Nephron progenitor cell (in vitro differentiated cells): Measurements from ENCODE around the gene SLC2A14.
A peak's percentile ranks its signal among the peaks of the same experiment; 100 is the strongest.
"Not testable (repeated sequence)": the region's sequence is repeated elsewhere in the genome, so short reads cannot be mapped to it uniquely, and the experiment has no call there.

Source experiments
- DNase-seq: peaks from one replicate; pipeline ENCODE4 v3.0.0; 2021
- H3K27ac Mint-ChIP-seq: 2 replicates; pipeline ENCODE4 v1.8.0; 2021; ENCODE audit warnings: mild to moderate bottlenecking, moderate library complexity, mixed read lengths
- H3K27me3 Mint-ChIP-seq: 2 replicates; pipeline ENCODE4 v1.8.0; 2021; ENCODE audit warnings: mild to moderate bottlenecking, low read depth, mixed read lengths; ENCODE audit not compliant: poor library complexity
- H3K36me3 Mint-ChIP-seq: 2 replicates; pipeline ENCODE4 v1.8.0; 2021; ENCODE audit warnings: low read depth, mixed read lengths
- H3K4me1 Mint-ChIP-seq: 2 replicates; pipeline ENCODE4 v1.8.0; 2021; ENCODE audit warnings: mixed read lengths
- H3K4me3 Mint-ChIP-seq: 2 replicates; pipeline ENCODE4 v1.8.0; 2021; ENCODE audit warnings: mild to moderate bottlenecking, moderate library complexity, mixed read lengths
- H3K9me3 Mint-ChIP-seq: 2 replicates; pipeline ENCODE4 v1.8.0; 2021; ENCODE audit warnings: mild to moderate bottlenecking, moderate library complexity, mixed read lengths
- CTCF ChIP-seq: fragments of 200-600 bp; sonication (generic); IDR thresholded peaks from 2 replicates; pipeline ENCODE4 v1.5.0; 2021; ENCODE audit warnings: antibody characterized with exemption

The SLC2A14 gene

GRCh38 chr12:7907009-7907408, 34.3 kb upstream of the SLC2A14 start:
- Mint-ChIP-seq H3K36me3 (no peaks in the 10 kb centered on the region), H3K27ac (peak overlapping the region; percentile 21), H3K9me3 (no peaks in the 10 kb centered on the region), H3K4me1 (peaks cover 31% of the 10 kb centered on the region), H3K27me3 (no peaks in the 10 kb centered on the region), H3K4me3 (no peak overlapping the region)
- peak; percentile 31 for DNase-seq
- TF ChIP-seq CTCF = no peak

DNA sequence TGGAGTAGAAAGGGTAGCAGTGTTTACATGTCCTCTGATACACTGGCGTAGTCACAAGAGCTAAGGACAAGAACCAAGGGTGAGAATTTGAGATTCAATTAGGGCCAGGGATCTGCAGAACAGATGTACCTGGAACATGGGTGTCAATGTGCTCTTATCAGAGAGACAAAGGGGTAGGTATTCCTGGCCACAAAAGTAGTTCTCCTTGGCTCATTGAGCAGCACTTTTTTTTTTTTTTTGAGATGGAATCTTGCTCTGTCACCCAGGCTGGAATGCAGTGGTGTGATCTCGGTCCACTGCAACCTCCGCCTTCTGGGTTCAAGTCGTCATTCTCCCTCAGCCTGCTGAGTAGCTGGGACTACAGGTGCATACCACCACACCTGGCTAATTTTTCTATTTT, 33.6 kb upstream of the SLC2A14 start:
- peaks cover 31% of the 10 kb centered on the region for H3K4me1 Mint-ChIP-seq
- not testable (repeated sequence) for DNase-seq, H3K36me3 Mint-ChIP-seq, H3K27me3 Mint-ChIP-seq, H3K9me3 Mint-ChIP-seq
- H3K27ac Mint-ChIP-seq = peak overlapping the region; percentile 36
- H3K4me3 Mint-ChIP-seq = peak overlapping the region; percentile 10

DNA sequence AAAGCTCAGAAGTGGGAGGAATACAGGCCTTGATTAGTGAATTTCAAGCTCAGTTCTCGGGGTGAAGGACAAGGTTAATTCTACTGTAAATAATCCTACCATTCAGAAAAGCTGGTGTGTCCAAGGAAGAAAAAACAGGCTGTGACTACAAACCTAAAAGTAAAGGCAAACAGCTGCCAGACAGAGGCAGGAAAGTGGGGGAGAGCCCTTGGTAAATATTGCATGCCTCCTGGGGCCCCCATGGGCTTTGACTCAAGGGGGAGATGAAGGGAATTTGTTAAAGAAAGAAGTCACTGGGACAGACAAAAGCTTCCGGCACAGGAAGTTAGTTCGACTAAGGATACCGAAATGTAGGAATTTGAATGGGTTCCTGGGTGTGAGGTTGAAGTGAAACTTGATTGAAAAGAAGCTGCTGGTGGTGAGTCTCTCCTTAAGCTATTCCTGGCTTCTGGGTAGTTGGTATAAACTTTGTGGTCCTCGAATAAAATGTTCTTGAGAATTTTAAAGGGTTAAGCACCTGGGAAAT, 32.9 kb upstream of the SLC2A14 start:
- not testable (repeated sequence) for H3K9me3 Mint-ChIP-seq, H3K27me3 Mint-ChIP-seq, H3K36me3 Mint-ChIP-seq, DNase-seq
- peak overlapping the region; percentile 36 for H3K4me3 Mint-ChIP-seq
- peak overlapping the region; percentile 93 for H3K27ac Mint-ChIP-seq
- H3K4me1 Mint-ChIP-seq = peaks cover 36% of the 10 kb centered on the region

- Mint-ChIP-seq H3K4me1 (peaks cover 37% of the 10 kb centered on the region), H3K27me3 (no peaks in the 10 kb centered on the region), H3K36me3 (no peaks in the 10 kb centered on the region), H3K9me3 (no peaks in the 10 kb centered on the region), H3K4me3 (peak overlapping the region; percentile 30), H3K27ac (peak overlapping the region; percentile 93)
- TF ChIP-seq CTCF = no peak
- DNase-seq = no peak
Observed at GRCh38 chr12:7905071-7905470, 32.4 kb upstream of the SLC2A14 start.

DNA sequence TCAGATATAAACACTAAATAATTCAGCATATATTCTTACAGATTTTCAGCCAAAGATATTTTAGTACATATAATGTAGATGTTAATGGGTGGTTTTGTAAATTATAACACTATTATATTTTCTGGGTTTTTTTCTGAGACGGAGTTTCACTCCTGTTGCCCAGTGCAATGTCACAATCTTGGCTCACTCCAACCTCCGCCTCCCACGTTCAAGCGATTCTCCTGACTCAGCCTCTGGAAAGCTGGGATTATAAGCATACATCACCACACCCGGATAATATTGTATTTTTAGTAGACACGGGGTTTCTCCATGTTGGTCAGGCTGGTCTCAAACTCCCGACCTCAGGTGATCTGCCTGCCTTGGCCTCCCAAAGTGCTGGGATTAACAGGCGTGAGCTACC, 29.7 kb upstream of the SLC2A14 start:
- not testable (repeated sequence) for H3K27me3 Mint-ChIP-seq, H3K36me3 Mint-ChIP-seq, H3K27ac Mint-ChIP-seq, H3K4me3 Mint-ChIP-seq, H3K9me3 Mint-ChIP-seq, DNase-seq
- peaks cover 32% of the 10 kb centered on the region for H3K4me1 Mint-ChIP-seq

DNA sequence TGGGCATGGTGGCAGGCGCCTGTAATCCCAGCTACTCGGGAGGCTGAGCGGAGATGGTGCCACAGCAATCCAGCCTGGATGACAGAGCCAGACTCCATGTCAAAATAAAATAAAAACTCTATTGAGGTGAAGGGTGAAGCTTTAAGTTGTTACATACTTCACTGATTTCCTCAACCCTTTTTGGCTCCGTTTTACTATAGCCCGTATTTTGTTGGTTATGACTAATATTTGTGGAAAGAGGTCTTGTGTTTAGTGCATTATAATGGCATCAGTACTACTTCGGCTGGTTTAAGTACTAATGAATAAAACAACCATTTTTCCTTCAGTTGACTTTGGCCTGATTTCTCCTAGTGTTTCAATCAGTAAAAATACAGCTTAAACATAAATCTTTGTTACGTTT, 27.0 kb upstream of the SLC2A14 start:
- no peak for DNase-seq
- H3K9me3 Mint-ChIP-seq = no peaks in the 10 kb centered on the region
- H3K27me3 Mint-ChIP-seq = no peaks in the 10 kb centered on the region
- H3K27ac Mint-ChIP-seq = no peak overlapping the region
- no peaks in the 10 kb centered on the region for H3K36me3 Mint-ChIP-seq
- TF ChIP-seq CTCF = no peak
- H3K4me1 Mint-ChIP-seq = peaks cover 6% of the 10 kb centered on the region
- H3K4me3 Mint-ChIP-seq = no peak overlapping the region

DNA sequence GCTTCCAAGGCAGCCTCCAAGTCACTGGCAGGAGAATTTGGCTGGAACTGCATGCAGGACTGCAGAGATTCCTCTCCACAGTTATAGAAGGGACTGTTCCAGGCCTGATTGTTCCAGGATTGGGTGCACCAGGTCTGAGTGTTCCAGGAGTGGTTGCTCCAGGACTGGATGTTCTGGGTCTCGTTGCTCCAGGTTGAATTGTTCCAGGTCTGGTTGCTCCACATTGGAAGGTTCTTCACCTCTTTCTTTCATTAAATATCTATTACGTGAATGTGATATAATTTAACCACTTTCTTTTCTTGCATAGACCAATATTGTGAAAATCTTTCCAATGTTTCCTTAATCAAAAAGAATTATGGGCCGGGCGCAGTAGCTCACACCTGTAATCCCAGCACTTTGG, 24.0 kb upstream of the SLC2A14 start:
- H3K36me3 Mint-ChIP-seq, H3K27me3 Mint-ChIP-seq, H3K4me1 Mint-ChIP-seq, H3K27ac Mint-ChIP-seq, H3K9me3 Mint-ChIP-seq, DNase-seq, H3K4me3 Mint-ChIP-seq: not testable (repeated sequence)

- Mint-ChIP-seq H3K9me3 (no peaks in the 10 kb centered on the region), H3K27me3 (peaks cover 8% of the 10 kb centered on the region), H3K36me3 (no peaks in the 10 kb centered on the region), H3K27ac (no peak overlapping the region), H3K4me3 (no peak overlapping the region), H3K4me1 (peaks cover 20% of the 10 kb centered on the region)
- TF ChIP-seq CTCF = no peak
- no peak for DNase-seq
Observed at GRCh38 chr12:7892186-7892980, 19.7 kb upstream of the SLC2A14 start.
